MV-4-11 (cell line): Measurements from ENCODE around the gene OR4K1.
"Not testable (repeated sequence)": the region's sequence is repeated elsewhere in the genome, so short reads cannot be mapped to it uniquely, and the experiment has no call there.

Source experiments
- DNase-seq: peaks from one replicate; lab custom pipeline; 2025; lab: John Stamatoyannopoulos, UW

Gene OR4K1, protein sequence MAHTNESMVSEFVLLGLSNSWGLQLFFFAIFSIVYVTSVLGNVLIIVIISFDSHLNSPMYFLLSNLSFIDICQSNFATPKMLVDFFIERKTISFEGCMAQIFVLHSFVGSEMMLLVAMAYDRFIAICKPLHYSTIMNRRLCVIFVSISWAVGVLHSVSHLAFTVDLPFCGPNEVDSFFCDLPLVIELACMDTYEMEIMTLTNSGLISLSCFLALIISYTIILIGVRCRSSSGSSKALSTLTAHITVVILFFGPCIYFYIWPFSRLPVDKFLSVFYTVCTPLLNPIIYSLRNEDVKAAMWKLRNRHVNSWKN

DNA sequence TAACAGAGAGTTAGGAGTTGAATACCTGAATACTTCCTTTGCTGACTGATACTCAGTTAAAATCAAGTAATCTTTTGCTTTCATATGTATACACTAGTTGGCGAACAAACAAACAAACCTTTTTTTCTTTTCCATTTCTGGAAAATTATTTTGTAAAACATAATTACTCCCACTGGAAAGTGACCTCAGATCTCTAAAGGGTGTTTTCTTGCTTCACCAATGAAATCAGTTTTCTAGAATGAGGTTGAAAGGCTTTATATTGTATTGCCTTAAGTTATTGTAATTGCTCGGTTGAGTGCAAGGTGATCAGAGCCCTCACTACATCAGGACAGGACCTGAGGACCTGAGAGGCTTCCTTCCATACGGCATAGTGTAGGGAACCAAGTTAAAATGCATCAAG, at the start of gene OR4K1:
TSS of gene OR4K1 (plus strand) at position 301 of the 400 bp plus-strand sequence. CDS start 4,750 bp downstream, outside the sequence.
- DNase-seq: no peak

DNA sequence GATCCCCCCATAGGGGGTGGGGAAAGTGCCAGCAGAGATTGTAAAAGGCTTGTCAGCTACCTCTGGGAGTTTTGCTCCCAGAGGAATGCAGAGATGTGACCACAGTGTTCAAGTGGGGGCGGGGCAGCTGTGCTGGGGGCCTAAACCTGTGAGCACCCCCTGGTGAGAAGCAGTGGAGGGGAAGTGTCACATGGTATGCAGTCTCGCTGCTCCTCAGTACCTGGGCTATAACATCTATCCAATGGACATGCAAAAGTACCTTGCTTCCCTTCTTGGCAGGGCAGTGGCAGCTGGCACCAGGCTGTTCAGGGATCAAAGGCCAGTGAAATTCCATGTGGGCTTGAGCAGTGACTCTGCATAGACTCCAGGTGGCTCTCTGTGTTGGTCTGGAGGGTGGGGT, 35.4 kb upstream of the OR4K1 start:
- DNase-seq: no peak

DNA sequence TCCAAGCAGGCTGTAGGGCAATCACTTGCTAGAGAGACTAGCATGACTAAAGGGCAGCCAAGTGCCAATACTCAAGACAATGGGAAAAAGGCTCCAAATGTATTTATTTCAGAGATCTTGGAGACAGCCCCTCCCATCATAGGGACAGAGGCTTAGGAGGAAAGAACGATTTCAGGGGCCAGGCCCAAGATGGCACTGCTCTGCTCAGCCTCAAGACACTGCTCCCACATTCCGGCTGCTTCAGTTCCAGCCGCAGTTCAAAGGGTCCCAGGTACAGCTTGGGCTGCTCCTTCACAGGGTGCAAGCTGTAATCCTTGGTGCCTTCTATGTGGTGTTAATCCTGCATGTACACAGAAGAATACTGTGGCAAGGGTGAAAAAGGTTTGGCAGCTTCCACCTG, 29.7 kb upstream of the OR4K1 start:
- no peak for DNase-seq

DNA sequence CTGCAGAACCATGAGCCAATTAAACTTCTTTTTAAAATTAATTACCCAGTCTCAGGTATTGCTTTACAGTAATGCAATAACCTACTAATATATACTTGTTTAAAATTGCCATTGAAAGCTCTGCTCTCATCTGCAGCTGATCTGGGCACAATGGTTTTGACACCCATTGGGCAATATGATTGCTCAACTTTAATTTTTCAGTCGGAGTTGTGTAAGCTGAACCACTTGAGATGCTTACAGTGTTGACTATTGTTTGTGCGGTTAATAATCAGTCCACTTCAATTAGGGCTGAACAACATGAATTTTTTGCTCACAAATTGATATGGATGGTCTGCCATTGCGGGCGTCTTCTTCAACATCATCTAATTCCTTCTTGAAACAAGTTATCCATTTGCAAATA, 28.3 kb upstream of the OR4K1 start:
- DNase-seq: peak; percentile 37

DNA sequence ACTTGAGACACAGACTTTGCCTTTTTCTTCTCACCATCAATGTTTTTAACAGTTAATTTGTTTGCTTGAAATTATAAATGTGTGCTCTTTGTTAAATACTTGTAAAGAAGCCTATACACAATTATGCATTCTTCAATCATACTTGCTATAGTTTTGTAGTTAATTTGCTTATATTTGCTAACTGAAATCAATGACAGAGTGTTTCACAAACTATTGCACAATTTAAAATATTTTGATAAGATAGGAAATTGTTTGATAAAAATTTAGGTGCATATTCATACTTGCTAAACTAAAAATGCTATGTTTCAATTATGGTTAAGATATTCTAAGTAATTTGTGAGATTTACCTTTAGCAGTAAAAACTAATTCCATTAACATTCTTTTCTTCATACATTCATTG, 24.1 kb upstream of the OR4K1 start:
- no peak for DNase-seq

DNA sequence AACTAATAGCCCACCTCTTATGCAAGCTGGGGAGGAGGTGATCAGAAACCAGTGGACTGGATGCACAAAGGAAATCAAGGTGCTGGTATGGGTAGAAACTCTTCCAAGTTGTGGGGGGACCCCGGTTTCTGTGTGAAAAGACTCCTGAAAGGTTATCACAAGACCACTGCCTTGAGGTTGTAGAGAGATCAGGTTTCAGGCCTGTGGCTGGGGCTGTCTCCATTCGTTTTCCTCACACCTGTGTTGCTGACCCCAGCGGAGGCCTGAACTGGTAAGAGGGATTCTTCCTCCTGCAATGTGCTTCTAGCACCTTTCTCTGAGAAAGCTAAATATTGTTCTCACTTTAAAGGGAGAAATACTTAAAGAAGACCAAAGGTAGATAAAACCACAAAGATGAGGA, 19.6 kb upstream of the OR4K1 start:
- DNase-seq: no peak

DNA sequence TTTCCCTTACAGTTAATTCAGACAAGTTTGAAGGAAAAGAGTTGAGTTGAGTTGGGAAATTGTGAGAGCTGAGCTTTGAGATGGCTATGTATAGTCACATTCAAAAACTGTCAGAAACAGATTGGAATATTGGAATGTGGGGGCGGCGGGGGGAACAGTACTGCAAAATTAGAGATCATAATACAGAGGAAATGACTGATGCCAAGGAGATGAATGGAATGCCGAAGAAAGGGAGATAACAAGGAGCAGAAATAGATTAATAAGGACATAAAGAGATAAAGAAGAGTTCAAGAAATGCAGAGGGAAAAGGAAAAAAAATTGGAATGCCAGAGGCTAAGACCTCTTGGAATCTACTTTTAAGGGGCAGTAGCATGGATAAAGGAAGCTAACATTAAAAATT, 13.5 kb upstream of the OR4K1 start:
- no peak for DNase-seq

DNA sequence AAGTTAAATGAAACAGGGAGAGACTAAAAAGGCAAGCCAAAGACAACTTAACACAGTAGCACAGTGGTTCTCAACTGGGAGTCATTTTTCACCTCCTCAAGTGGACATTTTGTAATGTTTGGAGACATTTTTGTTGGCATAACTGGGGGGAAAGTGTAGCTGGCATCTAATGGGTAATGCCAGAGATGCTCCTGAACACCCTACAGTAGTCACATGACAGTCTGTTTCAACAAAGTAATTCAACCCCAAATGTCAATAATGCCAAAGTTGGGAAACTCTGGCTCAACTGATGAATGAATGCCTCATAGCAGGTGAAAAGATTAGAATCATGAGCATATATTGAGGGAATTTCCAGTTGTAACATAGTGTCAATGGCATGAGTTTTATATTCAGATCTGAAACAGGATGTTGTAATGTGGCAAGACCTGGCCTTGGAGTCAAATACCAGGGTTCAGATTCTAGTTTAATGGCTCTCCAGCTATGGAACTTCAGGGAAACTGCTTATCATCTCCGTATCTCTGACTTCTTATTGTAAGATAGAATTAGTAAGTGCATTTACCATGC, 12.7 kb upstream of the OR4K1 start:
- DNase-seq: no peak

DNA sequence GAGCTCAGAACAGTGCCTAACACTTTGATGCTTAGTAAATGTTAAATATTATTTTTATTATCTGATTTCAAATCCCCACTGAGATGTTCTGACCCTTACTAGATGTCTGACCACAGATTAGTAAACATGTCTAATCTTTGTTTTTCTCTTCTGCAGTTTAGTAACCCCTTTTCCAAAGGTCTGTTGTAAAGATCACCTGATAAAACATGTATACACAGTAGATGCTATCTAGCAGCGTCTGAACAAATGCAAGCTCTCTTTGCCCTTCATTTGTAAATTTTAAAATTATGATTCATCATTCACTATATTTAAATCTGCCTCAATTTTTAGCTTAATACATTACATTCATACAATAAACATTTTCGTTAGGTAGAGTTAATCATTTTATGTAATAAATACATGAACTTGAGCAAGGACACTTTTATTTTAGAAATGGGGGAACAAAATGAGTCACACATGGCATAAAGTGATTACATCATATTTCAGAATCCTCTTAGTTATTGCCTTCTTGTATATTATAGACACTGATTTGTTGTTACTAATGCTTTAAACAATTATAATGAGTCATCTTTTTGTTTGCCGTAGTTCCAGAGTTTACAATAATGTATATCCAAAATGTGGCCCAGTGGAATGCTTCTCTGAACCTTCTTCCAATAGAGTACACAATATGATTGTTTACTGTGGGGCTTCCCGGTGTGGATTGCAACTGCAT, 12.0 kb upstream of the OR4K1 start:
- no peak for DNase-seq

DNA sequence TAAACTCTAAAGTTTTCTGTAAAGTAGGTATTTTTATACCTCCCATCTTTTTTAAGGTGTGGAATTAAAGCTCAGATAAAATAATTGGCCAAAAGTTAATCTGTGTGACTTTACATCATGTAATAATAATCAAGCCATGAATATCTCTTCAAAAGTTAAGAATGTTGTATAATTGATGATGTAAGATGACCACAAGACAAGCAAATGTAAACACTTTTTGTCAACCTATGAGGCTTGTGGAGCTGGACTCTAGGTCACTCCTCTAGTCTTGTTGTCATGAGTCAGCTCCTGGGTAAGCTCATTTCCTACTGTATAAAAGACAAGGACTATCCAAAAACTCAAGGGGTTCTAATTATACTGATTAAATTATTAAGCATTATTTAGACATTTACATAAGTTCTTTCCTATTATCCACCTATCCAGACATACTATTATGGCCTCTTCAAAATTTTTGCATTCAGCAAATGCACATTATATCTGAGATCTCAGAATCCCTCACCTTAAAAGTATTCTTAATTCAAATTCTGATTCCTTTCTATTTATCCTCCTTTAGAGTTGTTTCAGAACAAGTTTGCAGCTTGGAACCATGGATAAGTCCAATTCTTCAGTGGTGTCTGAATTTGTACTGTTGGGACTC, 10.6 kb upstream of the OR4K1 start, which contains the start of gene OR4K5:
TSS of gene OR4K5 (plus strand) at position 587 of the 637 bp plus-strand sequence. CDS start at position 587, 0 bp downstream.
- DNase-seq: no peak

DNA sequence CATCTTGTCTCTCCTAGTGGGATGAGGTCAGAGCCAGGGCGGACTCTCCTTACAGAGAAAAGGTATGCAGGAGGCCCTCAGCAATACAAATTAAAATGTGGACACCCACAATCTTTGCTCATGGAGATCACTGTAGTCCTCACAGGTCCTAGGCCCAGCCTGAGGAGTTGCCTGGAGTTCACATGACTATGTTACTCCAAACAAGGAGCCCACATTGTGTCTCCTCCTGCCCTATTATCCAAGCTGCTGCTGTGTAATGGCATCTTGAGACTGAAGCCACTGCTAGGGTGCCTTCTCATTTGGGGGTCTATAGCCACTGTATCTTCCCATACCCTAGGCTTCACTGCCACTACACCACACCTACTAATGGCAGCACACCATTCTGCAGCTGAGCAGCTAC, 11.0 kb downstream of the OR4K1 start:
- no peak for DNase-seq

DNA sequence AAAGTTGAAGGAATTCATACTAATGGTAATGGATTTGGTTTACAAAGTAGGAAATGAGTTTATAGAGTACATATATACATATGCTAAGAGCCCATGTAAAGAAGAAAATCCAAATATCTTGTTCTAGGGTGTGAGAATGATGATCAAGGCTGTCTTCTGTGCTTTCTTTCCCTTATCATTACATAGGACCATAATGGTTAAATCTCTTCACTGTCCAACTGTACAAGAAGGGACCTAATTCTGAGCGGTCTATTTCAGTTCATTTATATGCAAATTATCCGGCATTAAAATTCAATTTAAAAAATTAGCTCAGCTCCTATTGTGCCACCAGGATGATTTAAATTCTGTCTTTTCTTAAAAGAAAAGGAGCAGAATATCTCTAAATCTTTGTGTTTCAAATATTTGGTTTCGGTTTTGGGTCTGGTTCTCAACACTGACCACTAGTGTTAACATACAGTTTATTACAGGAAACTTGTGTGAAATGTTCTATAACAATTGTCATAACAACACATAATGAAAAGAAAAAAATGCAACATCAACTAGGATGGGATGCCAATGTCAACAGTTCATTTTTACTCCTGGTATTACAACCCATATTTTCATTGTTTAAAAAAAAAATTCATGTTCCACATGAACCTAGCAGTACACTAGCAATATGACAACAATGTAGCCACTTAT, 16.8 kb downstream of the OR4K1 start:
- no peak for DNase-seq

DNA sequence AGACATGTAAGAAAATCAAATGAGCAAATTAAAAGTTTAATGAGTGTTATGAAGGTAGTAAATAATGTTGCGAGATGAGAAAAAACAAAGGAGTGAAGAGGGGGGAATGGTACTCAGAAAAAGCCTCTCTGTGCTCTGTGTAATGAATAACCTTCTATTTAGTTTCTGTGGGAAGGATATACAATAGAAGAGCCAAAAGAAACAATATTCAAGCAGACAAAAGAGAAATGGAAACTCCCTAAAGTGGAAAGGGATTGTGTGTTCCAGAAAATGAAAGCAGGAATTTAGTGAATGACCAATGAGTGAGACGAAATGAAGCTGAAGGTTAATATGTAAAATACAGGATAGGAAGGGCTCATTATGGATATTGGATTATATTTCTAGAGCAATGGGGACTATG, 18.5 kb downstream of the OR4K1 start:
- no peak for DNase-seq

DNA sequence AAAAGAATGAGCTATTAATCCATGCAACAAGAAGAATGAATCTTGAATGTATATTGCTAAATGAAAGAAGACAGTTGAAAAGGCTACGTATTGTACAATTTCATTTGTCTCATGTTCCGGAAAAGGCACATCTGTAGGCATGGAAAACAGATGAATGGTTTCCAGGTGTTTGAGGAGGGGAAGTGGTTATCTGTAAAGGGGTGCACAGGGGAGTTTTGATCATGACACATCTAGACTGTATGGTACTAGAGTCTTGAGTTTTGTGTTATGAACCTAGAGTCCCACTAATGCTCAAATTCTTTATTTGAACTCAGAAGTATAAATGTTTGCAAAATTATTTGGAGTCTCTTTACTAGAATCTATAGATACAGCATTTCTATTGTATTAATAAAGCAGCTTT, 39.0 kb downstream of the OR4K1 start:
- DNase-seq: not testable (repeated sequence)

DNA sequence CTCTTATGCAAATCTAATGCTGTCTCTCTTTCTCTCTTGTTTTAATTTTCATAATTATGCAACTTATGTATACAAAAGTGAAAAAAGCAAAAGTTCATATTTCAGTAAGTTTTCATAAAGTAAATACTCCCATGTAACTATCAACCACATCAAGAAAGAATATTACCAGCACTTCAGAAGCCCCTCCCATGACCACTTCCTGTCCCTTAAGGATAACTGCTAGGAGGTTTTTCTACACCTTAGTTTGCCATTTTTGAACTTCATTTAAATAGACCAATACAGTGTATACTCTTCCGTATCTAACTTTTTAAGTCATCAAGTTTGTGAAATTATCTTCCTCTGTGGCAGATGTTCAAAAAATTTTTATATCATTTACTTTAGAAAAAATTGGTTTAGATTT, 44.1 kb downstream of the OR4K1 start:
- no peak for DNase-seq

DNA sequence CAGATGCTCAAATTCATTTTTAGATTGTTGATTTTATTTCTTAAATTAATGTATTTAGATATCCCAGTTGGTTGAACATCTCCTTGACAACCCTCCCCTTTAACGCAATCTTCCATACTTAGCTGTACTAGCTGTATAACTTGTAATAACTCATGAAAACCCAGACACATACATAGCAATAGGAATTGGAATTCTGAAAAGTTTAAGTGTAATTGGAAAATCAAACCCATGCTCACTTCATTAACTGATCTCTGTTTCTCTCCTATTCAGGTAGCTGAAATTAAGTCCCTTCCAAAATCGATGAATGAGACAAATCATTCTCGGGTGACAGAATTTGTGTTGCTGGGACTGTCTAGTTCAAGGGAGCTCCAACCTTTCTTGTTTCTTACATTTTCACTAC, 44.6 kb downstream of the OR4K1 start, which contains the start of gene OR4K15:
TSS of gene OR4K15 (plus strand) at position 301 of the 400 bp plus-strand sequence. CDS start at position 301, 0 bp downstream.
- DNase-seq: no peak
